Esophagus muscularis mucosa (tissue), 4 donors: ENCODE results near the gene RICTOR.

Experiments used
- CTCF ChIP-seq, 3 experiments: fragments of 200-600 bp in 2 of 3; fragments of 450-650 bp in 1 of 3; sonication (generic) in 2 of 3; IDR thresholded peaks; one replicate each; pipeline ENCODE4 v1.5.1; 2017 to 2019; ENCODE audit warnings: antibody characterized with exemption in 3 of 3, mild to moderate bottlenecking in 2 of 3, moderate library complexity in 1 of 3
- EP300 ChIP-seq: sonication (generic); formaldehyde crosslinking; IDR thresholded peaks from one replicate; pipeline ENCODE4 v1.6.1; 2017; ENCODE audit warnings: antibody characterized with exemption
- POLR2A ChIP-seq: fragments of 450-650 bp; IDR thresholded peaks from one replicate; pipeline ENCODE4 v1.6.1; 2017; ENCODE audit warnings: antibody characterized with exemption, moderate library complexity, mild to moderate bottlenecking, low read depth

GRCh38 chr5:38953426-38954012, 120.7 kb downstream of the RICTOR start:
- no peak for TF ChIP-seq EP300
- no peak for TF ChIP-seq POLR2A
- no peak for TF ChIP-seq CTCF (IDR thresholded peaks at IDR 0.05)
